Fibroblast of peridontal ligament (primary cell): Measurements from ENCODE around the gene HSPB6.

Source experiments
- DNase-seq: peaks from one replicate; pipeline ENCODE4 v3.0.0-alpha.2; 2010; ENCODE audit errors: extremely low read depth

Gene HSPB6

GRCh38 chr19:35746087-35746462, 10.8 kb downstream of the HSPB6 start:
- peak; percentile 8 for DNase-seq

GRCh38 chr19:35745328-35746086, 11.3 kb downstream of the HSPB6 start, which contains the start of the genes PSENEN and U2AF1L4:
Gene PSENEN, plus strand, starts transcription at chr19:35745651. Its CDS starts 280 bp downstream, at chr19:35745931.
Gene U2AF1L4, minus strand, starts transcription at chr19:35745418. Its CDS starts 27 bp downstream, at chr19:35745391.
- DNase-seq, result peak; percentile 100

DNA sequence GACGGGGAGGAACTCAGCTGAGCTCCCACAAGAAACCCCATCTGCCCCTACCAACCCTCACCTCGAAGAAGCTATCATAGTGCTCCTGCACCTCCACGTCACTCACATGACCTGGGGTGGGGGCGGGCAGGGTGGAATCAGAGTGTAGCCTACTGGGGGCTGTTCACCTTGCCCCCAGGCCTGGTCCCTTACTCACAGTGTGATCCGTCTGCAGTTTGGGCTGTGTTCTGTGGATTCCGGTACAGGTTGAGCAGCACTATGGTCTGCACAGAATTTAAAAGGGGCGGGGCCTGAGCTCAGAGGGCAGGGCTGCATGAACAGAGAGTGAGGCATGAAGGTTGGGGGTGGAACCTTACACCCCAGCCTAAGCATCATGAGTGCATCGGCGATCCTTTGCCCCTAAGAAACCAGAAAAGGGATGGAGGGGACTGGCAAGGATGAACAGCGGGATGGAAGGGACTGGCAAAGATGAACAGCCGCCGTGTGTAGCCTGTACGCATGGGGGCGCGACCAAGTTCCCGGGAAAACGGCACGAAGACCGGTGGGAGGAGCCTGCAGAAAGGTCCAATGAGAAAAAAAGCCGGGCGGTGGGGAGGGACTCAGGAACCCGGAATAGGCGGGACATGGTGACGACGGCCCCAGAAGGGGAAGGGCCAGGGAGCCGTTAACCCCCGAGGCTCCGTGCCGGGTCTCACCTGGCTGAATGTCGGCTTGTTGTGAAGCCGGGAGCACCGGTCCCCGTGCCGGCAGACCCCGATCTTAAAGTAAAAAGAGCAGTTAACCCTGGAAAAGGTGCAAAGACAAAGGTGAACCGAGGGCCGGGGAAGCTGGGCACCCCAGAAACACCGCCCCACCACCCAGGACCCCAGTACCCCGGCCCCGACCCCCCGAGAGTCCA, 12.2 kb downstream of the HSPB6 start:
- DNase-seq, result peak; percentile 94

DNA sequence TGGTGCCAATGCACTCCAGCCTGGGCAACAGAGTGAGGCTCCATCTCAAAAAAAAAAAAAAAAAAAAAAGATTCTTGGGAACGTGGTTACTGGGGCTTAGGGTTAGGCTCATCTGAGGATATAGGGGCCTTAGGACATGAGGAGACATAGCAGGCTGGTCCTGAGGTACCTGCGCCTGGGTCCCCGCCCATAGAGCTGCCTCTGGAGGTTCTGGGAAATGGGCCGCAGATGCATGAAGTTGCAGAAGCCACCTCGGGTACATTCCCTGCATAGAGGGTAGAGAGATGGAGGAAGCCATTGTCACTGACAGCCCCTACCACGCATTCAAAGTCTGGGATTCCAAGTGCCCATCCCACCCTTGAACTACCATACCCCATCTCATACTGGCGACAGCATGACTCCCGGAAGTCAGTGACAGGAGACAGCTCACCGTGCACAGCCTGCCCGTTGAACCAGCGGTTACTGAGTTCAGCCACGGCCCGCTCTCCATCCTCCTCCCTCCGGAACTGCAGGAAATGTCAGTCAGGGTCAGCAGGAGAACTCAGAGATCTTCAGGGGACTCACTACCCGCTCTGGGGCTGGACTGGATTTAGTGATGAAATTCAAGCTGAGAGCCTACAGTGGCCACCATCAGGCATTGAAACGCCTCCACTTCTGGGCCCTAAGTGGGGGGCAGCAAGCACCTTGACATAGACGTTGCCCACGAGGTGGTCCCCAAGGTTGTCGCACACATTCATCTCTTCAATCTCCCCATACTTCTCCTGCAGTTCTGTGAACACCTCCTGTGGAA, 13.0 kb downstream of the HSPB6 start:
- DNase-seq, result no peak

GRCh38 chr19:35742121-35742724, 14.6 kb downstream of the HSPB6 start, which contains the start of gene IGFLR1:
Gene IGFLR1, minus strand, starts transcription at chr19:35742452. Its CDS starts 1,272 bp downstream, at chr19:35741180.
- DNase-seq, result no peak

- no peak for DNase-seq
These were observed 15.7 kb downstream of the HSPB6 start for GRCh38 chr19:35741203-35741515.

DNA sequence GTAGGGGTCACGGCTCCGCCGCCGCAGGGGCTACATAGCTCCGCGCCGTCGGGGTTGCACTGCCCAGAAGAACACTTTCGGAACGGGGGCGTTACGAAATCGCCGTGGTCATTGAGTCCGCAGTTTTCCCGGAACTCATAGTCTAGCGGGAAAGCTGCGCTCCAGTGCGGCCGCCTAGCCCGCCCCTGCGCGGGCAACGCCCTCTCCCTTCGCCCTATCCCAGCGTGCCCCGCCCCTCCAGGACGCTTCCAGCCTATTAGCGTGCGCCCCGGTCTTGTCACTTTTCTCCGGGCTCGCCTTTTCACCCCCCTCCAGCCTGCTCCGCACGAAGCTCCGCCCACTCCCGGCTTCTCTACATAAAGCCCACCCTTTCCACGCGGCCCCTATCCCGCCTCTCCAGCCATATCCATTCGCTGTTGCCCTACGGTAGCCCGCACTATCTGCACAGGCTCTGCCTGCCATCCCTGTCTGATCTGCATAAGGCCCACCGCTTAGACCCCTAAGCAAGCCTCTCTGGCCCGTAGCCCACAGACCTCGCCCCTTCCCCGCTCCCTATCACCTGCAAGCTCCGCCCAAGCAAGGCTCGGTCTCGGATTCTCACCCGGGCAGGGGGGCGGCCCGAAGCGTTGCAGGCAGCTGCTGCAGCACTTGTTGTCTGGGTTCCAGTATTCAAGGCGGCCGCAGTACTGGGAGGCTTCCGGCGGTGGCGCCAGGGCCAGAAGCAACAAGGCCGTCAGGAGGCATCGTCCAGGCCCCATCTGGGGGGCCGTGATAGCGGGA, 16.2 kb downstream of the HSPB6 start:
- peak; percentile 92 for DNase-seq

DNA sequence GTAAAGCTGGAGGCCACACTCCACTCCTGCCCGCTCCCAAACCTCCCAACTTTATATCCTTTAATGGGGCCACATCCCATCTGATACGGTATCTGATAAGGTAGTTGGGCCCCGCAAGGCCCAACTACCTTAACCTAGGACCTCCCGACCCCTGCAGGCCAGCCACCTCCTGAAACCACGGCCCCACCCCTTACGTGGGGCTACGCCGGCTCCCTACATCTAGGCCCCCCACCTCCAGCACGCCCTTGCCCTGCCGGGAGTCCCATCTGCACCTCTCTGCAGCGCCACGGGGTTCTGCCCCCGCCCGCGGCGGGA, 16.8 kb downstream of the HSPB6 start:
- no peak for DNase-seq

GRCh38 chr19:35739275-35740107, 17.3 kb downstream of the HSPB6 start:
- DNase-seq, result no peak

GRCh38 chr19:35738887-35739229, 18.0 kb downstream of the HSPB6 start:
- DNase-seq, result no peak

DNA sequence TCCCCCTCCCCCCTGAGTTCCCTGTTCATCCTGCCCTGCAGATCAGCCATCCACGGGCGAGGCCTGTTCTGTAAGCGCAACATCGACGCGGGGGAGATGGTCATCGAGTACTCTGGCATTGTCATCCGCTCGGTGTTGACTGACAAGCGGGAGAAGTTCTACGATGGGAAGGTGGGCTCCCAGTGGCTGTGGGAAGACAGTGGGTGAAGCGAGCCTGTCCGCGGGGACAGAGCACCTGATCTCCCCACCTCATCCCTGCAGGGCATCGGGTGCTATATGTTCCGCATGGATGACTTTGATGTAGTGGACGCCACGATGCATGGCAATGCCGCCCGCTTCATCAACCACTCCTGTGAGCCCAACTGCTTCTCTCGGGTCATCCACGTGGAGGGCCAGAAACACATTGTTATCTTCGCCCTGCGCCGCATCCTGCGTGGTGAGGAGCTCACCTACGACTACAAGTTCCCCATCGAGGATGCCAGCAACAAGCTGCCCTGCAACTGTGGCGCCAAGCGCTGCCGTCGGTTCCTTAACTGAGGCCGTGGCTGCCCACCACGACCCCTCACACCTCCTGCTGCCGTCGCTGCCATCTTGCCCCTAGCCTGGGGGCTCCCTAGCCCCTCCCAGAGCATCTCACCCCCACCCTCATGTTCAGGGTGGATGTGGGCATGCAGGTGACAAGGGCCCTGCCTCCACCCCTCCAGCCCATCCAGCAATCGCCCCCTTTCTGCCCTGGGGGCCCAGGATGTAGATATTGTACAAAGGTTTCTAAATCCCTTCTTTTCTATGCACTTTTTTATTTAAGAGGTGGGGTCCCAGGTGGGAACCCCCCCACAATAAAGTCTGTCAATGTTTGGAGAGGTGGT, 18.6 kb downstream of the HSPB6 start:
- no peak for DNase-seq

DNA sequence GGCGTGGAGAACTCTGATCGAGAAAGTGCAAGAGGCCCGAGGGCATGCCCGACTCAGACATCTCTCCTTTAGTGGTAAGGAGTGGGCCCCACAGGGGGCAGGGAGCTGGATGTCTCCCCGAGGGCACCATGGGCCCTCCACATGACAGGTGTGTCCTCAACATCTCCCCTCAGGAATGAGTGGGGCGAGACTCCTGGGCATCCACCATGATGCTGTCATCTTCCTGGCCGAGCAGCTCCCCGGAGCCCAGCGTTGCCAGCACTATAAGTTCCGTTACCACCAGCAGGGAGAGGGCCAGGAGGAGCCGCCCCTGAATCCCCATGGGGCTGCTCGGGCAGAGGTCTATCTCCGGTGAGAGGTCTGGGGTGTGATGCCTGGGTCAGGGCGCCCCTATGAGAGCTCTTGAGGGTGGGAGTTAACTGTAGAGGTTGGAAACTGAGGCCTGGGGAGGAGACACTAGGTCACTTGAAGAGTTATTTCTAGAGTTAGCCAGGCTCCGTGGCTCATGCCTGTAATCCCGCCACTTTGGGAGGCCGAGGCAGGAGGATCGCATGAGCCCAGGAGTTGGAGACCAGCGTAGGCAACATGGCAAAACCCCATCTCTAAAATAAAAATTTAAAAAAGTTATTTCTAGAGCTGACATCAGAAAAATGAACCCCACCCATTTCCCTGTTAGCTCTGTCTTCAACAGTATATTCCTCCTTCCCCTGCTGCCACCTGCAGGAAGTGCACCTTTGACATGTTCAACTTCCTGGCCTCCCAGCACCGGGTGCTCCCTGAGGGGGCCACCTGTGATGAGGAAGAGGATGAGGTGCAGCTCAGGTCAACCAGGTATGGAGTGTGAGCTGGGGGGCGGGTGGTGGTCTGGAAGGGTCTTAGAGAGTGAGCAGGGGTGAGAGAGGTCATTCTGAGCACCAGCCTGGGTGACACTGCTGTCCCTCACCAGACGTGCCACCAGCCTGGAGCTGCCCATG, 19.6 kb downstream of the HSPB6 start:
- no peak for DNase-seq

DNA sequence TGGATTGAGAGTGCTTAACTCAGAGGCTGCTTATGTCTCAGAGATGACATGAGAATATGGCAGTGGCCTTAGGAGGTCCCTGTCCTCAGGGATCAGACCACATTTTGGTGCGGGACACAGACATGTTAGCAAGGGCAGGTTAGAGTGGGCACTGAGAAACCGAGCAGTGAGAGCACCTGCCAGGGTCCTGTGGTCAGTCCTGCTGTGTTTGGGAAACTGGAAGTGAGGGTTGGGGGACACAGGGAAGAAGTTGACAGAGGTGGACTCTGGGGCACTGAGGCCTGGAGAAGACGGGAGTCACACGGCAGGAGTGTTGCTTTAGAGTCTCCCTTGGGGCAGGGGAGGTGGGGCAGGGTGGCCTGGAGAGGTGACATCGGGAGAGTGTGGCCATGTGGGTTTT, 21.9 kb downstream of the HSPB6 start:
- DNase-seq, result no peak

- no peak for DNase-seq
These were observed 22.6 kb downstream of the HSPB6 start for GRCh38 chr19:35734273-35734672.

GRCh38 chr19:35733180-35734125, 23.4 kb downstream of the HSPB6 start:
- no peak for DNase-seq

- no peak for DNase-seq
These were observed 24.2 kb downstream of the HSPB6 start for GRCh38 chr19:35732540-35733179.
